GM19193 (cell line): ENCODE results near the gene F13A1.

Experiments used
- POLR2A ChIP-seq: IDR thresholded peaks from 4 replicates; pipeline ENCODE4 v1.6.1; 2011; ENCODE audit not compliant: insufficient read depth, insufficient read length; ENCODE audit errors: extremely low read depth

F13A1 gene

GRCh38 chr6:6331393-6331792, 10.9 kb upstream of the F13A1 start:
- peak; percentile 19 for TF ChIP-seq POLR2A

- no peak for TF ChIP-seq POLR2A
These were observed 9.9 kb upstream of the F13A1 start for GRCh38 chr6:6330407-6330806.

GRCh38 chr6:6328451-6328850, 8.0 kb upstream of the F13A1 start:
- no peak for TF ChIP-seq POLR2A

GRCh38 chr6:6323352-6323751, 2.9 kb upstream of the F13A1 start:
- no peak for TF ChIP-seq POLR2A

- no peak for TF ChIP-seq POLR2A
These were observed 439 bp upstream of the F13A1 start for GRCh38 chr6:6320901-6321300.

- TF ChIP-seq POLR2A = no peak
These were observed 2.4 kb downstream of the F13A1 start for GRCh38 chr6:6317825-6318733.

GRCh38 chr6:6317386-6317785, 3.1 kb downstream of the F13A1 start:
- TF ChIP-seq POLR2A = no peak

GRCh38 chr6:6315660-6316059, 4.8 kb downstream of the F13A1 start:
- TF ChIP-seq POLR2A = no peak

- TF ChIP-seq POLR2A = no peak
These were observed 5.9 kb downstream of the F13A1 start for GRCh38 chr6:6314596-6314995.

GRCh38 chr6:6312901-6313441, 7.5 kb downstream of the F13A1 start:
- no peak for TF ChIP-seq POLR2A

- no peak for TF ChIP-seq POLR2A
These were observed 14.9 kb downstream of the F13A1 start for GRCh38 chr6:6305575-6305974.

- no peak for TF ChIP-seq POLR2A
These were observed 27.1 kb downstream of the F13A1 start for GRCh38 chr6:6293317-6293716.

- no peak for TF ChIP-seq POLR2A
These were observed 33.0 kb downstream of the F13A1 start for GRCh38 chr6:6287415-6287814.

- no peak for TF ChIP-seq POLR2A
These were observed 34.8 kb downstream of the F13A1 start for GRCh38 chr6:6285679-6286078.

GRCh38 chr6:6284221-6284966, 36.1 kb downstream of the F13A1 start:
- no peak for TF ChIP-seq POLR2A
